ENCODE results near the gene BCAS3. TPM values are rescaled to one million over a fixed set of nuclear protein-coding genes. Genes with fewer than 3 reads are reported as not detected.
"Not testable (repeated sequence)": the region's sequence is repeated elsewhere in the genome, so short reads cannot be mapped to it uniquely, and the experiment has no call there.

Gene BCAS3
- total RNA-seq, 4 donors from 2014 or later: 18.2 to 60.6 (median 23.4) TPM

DNA sequence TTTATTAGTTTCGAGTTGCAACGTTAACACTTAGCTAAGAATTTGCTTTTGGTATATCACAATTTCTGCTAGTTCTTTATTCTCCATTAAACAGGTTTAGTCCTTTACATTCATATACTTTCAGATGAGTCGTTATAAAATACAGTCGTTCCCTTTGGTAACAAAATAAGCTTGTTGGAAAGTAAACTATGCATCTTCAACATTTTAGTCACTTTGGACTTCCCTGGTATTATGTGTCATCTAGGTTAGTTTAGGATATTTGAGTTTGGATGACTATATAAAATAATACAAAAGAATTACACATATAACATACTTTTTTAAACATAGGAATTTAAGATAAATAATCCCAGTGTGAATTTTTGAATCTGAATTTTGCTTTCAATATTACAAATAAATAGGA is 351.5 kb downstream of the BCAS3 start:
- intact Hi-C loops (cut with DNase I; ENCODE audit: low total_unique reads) (no loop called here), in situ Hi-C loops (cut with MboI; ENCODE audit: low sequenced_read_pairs in 4 of 4) (no loop called here)
- H3K36me3 ChIP-seq: no peaks in the 10 kb centered on the region
- H3K27me3 ChIP-seq: no peaks in the 10 kb centered on the region
- no peak overlapping the region for H3K27ac ChIP-seq
- TF ChIP-seq, protein P1, sequence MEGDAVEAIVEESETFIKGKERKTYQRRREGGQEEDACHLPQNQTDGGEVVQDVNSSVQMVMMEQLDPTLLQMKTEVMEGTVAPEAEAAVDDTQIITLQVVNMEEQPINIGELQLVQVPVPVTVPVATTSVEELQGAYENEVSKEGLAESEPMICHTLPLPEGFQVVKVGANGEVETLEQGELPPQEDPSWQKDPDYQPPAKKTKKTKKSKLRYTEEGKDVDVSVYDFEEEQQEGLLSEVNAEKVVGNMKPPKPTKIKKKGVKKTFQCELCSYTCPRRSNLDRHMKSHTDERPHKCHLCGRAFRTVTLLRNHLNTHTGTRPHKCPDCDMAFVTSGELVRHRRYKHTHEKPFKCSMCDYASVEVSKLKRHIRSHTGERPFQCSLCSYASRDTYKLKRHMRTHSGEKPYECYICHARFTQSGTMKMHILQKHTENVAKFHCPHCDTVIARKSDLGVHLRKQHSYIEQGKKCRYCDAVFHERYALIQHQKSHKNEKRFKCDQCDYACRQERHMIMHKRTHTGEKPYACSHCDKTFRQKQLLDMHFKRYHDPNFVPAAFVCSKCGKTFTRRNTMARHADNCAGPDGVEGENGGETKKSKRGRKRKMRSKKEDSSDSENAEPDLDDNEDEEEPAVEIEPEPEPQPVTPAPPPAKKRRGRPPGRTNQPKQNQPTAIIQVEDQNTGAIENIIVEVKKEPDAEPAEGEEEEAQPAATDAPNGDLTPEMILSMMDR (IDR thresholded peaks at IDR 0.05 in 4 of 5, conservative IDR thresholded peaks at IDR 0.05 in 1 of 5): no peak
- no peak for TF ChIP-seq POLR2A (IDR thresholded peaks at IDR 0.05)
- ATAC-seq (no peak), DNase-seq (no peak)
- H3K4me3 ChIP-seq: no peak overlapping the region
- H3K9me3 ChIP-seq: no peaks in the 10 kb centered on the region
- H3K4me1 ChIP-seq: no peaks in the 10 kb centered on the region

DNA sequence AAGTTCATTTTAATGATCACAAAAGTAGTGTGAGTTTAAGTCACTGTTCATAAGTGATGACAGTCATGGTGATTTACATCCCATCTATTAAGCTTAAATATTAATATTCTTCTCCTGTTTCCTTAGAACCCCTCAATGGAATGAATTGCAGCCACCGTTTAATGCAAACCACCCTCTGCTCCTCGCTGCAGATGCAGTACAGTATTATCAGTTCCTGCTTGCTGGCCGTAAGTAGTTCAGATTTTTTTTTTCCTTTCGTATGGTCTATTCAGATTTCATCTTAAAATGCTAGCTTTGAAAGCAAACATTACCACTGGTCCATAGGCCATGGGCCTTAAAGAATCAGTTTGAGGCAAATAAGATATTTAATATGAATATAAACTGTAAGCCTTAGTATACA is 363.0 kb downstream of the BCAS3 start:
- DNase-seq (no peak), ATAC-seq (no peak)
- Histone ChIP-seq H3K36me3 (peaks cover 0 to 26% of the 10 kb centered on the region in 2 donors), H3K27ac (no peak overlapping the region), H3K4me1 (no peaks in the 10 kb centered on the region), H3K4me3 (no peak overlapping the region), H3K9me3 (no peaks in the 10 kb centered on the region), H3K27me3 (no peaks in the 10 kb centered on the region)
- intact Hi-C loops (cut with DNase I; ENCODE audit: low total_unique reads): no loop called here
- in situ Hi-C loops (cut with MboI; ENCODE audit: low sequenced_read_pairs in 4 of 4): no loop called here
- no peak for TF ChIP-seq POLR2A (IDR thresholded peaks at IDR 0.05)
- TF ChIP-seq, protein P1 (IDR thresholded peaks at IDR 0.05 in 4 of 5, conservative IDR thresholded peaks at IDR 0.05 in 1 of 5): no peak

DNA sequence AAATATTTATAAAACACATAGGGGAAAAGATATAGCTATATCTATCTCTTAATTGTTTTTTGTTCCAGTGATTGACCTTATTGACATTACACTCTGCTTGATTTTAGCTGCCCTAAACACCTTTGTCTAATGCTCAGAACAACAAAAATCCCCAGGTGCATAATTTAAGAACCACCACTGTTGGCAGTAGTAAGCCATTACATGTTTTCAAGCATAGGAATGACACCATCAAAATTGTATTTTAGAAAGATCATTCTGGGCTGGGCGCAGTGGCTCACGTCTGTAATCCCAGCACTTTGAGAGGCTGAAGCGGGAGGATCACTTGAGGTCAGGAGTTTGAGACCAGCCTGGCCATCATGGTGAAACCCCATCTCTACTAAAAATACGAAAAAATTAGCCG is 364.7 kb downstream of the BCAS3 start:
- H3K27ac ChIP-seq; H3K27me3 ChIP-seq; DNase-seq; intact Hi-C loops (cut with DNase I; ENCODE audit: low total_unique reads); ATAC-seq; H3K4me1 ChIP-seq; in situ Hi-C loops (cut with MboI; ENCODE audit: low sequenced_read_pairs in 4 of 4); H3K4me3 ChIP-seq; H3K9me3 ChIP-seq: not testable (repeated sequence)
- H3K36me3 ChIP-seq: peaks cover 0 to 26% of the 10 kb centered on the region in 2 donors

DNA sequence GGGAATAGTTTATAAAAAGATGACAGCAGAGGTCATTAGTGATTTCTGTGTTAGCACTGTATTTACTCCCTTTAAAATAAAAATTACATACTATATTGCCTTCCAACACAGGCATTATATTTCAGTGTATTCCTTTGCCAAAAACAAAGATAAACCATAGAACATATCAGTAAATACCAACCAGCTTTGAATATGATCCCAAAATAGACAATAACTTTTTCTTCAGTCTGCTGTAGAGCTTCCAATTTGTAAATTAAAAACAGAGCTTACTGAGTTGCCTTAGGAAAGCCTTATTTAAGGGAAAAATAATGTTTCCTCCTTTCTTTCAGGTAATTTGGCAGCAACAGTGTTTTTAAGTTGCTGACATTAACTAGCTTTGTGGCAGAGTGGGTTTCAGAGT is 369.9 kb downstream of the BCAS3 start:
- no peak for DNase-seq
- no peaks in the 10 kb centered on the region for H3K27me3 ChIP-seq
- H3K36me3 ChIP-seq: no peaks in the 10 kb centered on the region
- H3K4me3 ChIP-seq: no peak overlapping the region
- intact Hi-C loops (cut with DNase I; ENCODE audit: low total_unique reads) (no loop called here), in situ Hi-C loops (cut with MboI; ENCODE audit: low sequenced_read_pairs in 4 of 4) (no loop called here)
- TF ChIP-seq POLR2A (IDR thresholded peaks at IDR 0.05): no peak
- TF ChIP-seq, protein P1 (IDR thresholded peaks at IDR 0.05 in 4 of 5, conservative IDR thresholded peaks at IDR 0.05 in 1 of 5): no peak
- ATAC-seq: no peak
- H3K9me3 ChIP-seq: no peaks in the 10 kb centered on the region
- H3K27ac ChIP-seq: no peak overlapping the region
- H3K4me1 ChIP-seq: no peaks in the 10 kb centered on the region

DNA sequence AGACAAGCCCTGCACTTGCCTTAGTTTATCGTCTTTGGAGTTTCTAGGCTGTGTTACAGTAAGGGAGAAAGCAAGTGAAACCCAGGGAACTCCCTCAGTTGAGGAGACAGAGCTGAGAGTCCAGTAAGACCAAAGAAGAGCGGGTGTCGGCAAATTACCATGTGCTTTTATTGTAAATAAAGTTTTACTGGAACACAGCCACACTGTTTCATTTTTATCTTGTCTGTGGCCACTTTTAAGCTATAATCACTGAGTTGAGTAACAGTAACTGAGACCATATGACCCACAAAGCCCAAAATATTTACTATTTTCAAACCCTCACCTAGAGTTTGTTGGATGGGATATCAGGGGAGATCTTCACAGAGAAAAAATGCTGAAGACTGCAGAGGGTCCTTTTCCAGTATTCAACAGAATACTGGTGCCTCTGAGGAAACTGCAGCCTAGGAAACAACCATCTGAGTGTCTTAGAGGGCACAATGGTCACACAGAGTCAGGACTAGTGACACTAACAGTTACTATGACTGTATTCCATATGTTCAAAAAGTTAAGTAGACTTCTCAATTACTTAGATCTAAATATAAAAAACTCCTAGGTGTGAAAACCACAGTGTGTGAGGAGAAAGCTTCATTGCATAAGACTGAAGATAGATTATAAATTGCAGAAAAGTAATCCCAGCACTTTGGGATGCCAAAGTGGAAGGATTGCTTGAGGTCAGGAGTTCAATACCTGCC is 370.9 kb downstream of the BCAS3 start:
- H3K27ac ChIP-seq: no peak overlapping the region
- no peak for DNase-seq
- H3K9me3 ChIP-seq: no peaks in the 10 kb centered on the region
- ATAC-seq: no peak
- no peaks in the 10 kb centered on the region for H3K4me1 ChIP-seq
- no peaks in the 10 kb centered on the region for H3K27me3 ChIP-seq
- H3K36me3 ChIP-seq: no peaks in the 10 kb centered on the region
- no peak for TF ChIP-seq POLR2A (IDR thresholded peaks at IDR 0.05)
- TF ChIP-seq, protein P1 (IDR thresholded peaks at IDR 0.05 in 4 of 5, conservative IDR thresholded peaks at IDR 0.05 in 1 of 5): no peak
- H3K4me3 ChIP-seq: no peak overlapping the region
- intact Hi-C loops (cut with DNase I; ENCODE audit: low total_unique reads): no loop called here
- in situ Hi-C loops (cut with MboI; ENCODE audit: low sequenced_read_pairs in 4 of 4): no loop called here
